Astrocyte of the cerebellum (primary cell): ENCODE results near the gene ZIC4.

Experiments used
- DNase-seq: peaks from one replicate; pipeline ENCODE4 v3.0.0-alpha.2; 2011; ENCODE audit warnings: low read depth
- H3K4me3 ChIP-seq: 2 replicates; pipeline ENCODE4 v1.5.1; 2011; ENCODE audit warnings: mild to moderate bottlenecking, low read depth, low read length, moderate library complexity
- in situ Hi-C: cut with HindIII; loops from 2 replicates; pipeline ENCODE4 v1.10.0; 2017; ENCODE audit warnings: low sequenced_read_pairs
- TF ChIP-seq, protein P1 (sequence below): IDR thresholded peaks from 2 replicates; pipeline ENCODE4 v1.5.1; 2012; ENCODE audit warnings: low read length, low read depth, moderate library complexity, mild to moderate bottlenecking; ENCODE audit errors: missing control alignments

The ZIC4 gene

DNA sequence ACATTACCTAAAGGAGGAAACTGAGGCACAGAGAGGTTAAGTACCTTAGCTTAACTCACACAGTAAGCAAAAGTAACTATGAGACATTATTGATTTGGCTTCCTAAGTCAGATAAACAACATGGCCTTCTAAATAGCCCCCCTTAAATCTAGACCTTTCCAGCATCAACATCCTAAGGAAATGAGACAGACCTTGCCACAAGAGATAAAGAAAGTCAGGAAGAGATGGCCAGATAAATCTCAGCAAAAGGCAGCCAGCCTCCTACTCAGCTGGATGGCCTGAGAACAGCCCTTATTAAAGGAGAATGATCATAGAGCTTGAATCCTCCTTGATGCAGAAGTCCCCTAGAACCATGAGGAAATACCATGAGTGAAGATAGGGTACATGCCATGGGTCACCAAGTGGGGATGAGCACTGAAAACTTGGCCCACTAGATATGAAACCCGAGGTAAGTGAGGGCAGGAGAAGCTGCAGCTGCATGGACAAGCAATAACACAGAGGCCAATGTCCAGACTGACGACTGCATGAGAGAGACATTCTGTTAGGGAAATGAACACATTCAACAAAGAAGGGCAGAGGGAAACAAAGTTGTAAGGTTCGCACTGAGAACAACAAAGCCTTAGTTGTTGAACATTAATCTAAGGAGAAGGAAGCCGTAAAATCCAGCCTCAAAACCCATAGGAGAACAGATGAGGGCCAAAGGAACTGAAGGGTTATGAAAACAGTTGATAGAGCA, 69.6 kb downstream of the ZIC4 start:
- TF ChIP-seq, protein P1, sequence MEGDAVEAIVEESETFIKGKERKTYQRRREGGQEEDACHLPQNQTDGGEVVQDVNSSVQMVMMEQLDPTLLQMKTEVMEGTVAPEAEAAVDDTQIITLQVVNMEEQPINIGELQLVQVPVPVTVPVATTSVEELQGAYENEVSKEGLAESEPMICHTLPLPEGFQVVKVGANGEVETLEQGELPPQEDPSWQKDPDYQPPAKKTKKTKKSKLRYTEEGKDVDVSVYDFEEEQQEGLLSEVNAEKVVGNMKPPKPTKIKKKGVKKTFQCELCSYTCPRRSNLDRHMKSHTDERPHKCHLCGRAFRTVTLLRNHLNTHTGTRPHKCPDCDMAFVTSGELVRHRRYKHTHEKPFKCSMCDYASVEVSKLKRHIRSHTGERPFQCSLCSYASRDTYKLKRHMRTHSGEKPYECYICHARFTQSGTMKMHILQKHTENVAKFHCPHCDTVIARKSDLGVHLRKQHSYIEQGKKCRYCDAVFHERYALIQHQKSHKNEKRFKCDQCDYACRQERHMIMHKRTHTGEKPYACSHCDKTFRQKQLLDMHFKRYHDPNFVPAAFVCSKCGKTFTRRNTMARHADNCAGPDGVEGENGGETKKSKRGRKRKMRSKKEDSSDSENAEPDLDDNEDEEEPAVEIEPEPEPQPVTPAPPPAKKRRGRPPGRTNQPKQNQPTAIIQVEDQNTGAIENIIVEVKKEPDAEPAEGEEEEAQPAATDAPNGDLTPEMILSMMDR: no peak

More for the DNA sequence above, 69.6 kb downstream of the ZIC4 start:
- no peak for DNase-seq
- in situ Hi-C loops: no loop called here
- H3K4me3 ChIP-seq: no peak overlapping the region
